Fibroblast of lung (primary cell): ENCODE data around the gene OR2L3.

ENCODE experiments used
- CTCF ChIP-seq, 2 donors: IDR thresholded peaks in 1 of 2; conservative IDR thresholded peaks in 1 of 2; 1 replicate in 1 of 2; 2 replicates in 1 of 2; pipeline ENCODE4 v1.5.1; 2011 to 2012; ENCODE audit warnings: low read length in 2 of 2, control low read depth in 1 of 2, inconsistent platforms in 1 of 2, low read depth in 1 of 2, mild to moderate bottlenecking in 1 of 2
- EZH2 ChIP-seq: IDR thresholded peaks from 2 replicates; pipeline ENCODE4 v1.5.1; 2012; ENCODE audit warnings: low read length, control low read depth, mild to moderate bottlenecking; ENCODE audit errors: missing control alignments

DNA sequence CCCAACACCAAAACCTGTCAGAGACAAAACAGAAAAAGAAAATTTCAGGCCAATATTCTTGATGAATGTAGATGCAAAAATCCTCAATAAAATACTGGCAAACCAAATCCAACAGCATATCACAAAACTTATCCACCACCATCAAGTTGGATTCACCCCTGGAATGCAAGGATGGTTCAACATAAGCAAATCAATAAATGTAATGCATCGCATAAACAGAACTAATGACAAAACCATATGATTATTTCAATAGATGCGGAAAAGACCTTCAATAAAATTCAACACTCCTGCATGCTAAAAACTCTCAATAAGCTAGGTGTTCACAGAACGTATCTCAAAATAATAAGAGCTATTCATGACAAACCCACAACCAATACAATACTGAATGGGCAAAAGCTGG is 37.0 kb upstream of the OR2L3 start:
- TF ChIP-seq CTCF (conservative IDR thresholded peaks at IDR 0.05 in 1 of 2, IDR thresholded peaks at IDR 0.05 in 1 of 2; ENCODE audit: low read depth in 1 of 2, low read length in 2 of 2): no peak
- no peak for TF ChIP-seq EZH2
